Body of pancreas (tissue), 4 donors: ENCODE results near the gene CPNE5. TPM values are rescaled to one million over a fixed set of nuclear protein-coding genes. Genes with fewer than 3 reads are reported as not detected.

ENCODE experiments used
- ATAC-seq: fragments of 150-250 bp; one replicate; pipeline ENCODE4 v1.9.1; 2016
- DNase-seq, 4 donors: peaks; one replicate each; pipeline ENCODE4 v3.0.0-alpha.2; 2019
- H3K27ac ChIP-seq, 4 donors: fragments of 200-600 bp; sonication (generic); 1 replicate in 3 of 4; 2 replicates in 1 of 4; pipeline versions ENCODE4 v1.5.1 to v1.6.1; 2016 to 2019; ENCODE audit warnings: mild to moderate bottlenecking in 1 of 4, mixed read lengths in 1 of 4, moderate library complexity in 1 of 4
- H3K27me3 ChIP-seq, 2 donors: fragments of 200-600 bp; sonication (generic); one replicate each; pipeline ENCODE4 v1.6.0; 2016; ENCODE audit warnings: mild to moderate bottlenecking in 1 of 2
- H3K36me3 ChIP-seq, 2 donors: fragments of 200-600 bp; sonication (generic); replicated peaks in 1 of 2; 2 replicates each; pipeline ENCODE4 v1.5.1; 2016; ENCODE audit warnings: low read depth in 2 of 2; ENCODE audit not compliant: insufficient read depth in 1 of 2
- H3K4me1 ChIP-seq: fragments of 200-600 bp; sonication (generic); one replicate; pipeline ENCODE4 v1.6.0; 2016
- H3K4me3 ChIP-seq, 2 donors: fragments of 200-600 bp; sonication (generic); 1 replicate in 1 of 2; 2 replicates in 1 of 2; pipeline ENCODE4 v1.5.1; 2016 to 2019
- H3K9me3 ChIP-seq, 3 donors: fragments of 200-600 bp; sonication (generic); 1 replicate in 2 of 3; 2 replicates in 1 of 3; pipeline ENCODE4 v1.5.1; 2016
- POLR2A ChIP-seq, 3 donors: fragments of 450-650 bp; IDR thresholded peaks; one replicate each; pipeline ENCODE4 v1.6.1; 2016; ENCODE audit warnings: antibody characterized with exemption in 3 of 3, mild to moderate bottlenecking in 2 of 3
- WGBS, 2 donors: methylation state at CpG; one replicate each; pipeline ENCODE4 v1.1.5; 2017; 5-methylcytosine and 5-hydroxymethylcytosine counted together
- intact Hi-C: fragments of 100-400 bp; cut with DNase I; formaldehyde crosslinking; loops from one replicate; pipeline ENCODE4 v1.15.1; 2023
- total RNA-seq, 2 donors: library from RNA; depleted of rRNA; stranded (reverse); fragments of >200 nt; gene quantifications; one replicate each; pipeline ENCODE4 v1.1.0, GENCODE V29; 2016
- TF ChIP-seq, protein P1 (sequence below), 7 experiments: fragments of 450-650 bp in 4 of 7; fragments of 200-600 bp in 3 of 7; sonication (generic) in 3 of 7; IDR thresholded peaks; one replicate each; pipeline ENCODE4 v1.5.1; 2016 to 2019; ENCODE audit warnings: antibody characterized with exemption in 7 of 7

The CPNE5 gene
- total RNA-seq, 2 donors from 2014 or later = 0.78 TPM; not detected in 1

DNA sequence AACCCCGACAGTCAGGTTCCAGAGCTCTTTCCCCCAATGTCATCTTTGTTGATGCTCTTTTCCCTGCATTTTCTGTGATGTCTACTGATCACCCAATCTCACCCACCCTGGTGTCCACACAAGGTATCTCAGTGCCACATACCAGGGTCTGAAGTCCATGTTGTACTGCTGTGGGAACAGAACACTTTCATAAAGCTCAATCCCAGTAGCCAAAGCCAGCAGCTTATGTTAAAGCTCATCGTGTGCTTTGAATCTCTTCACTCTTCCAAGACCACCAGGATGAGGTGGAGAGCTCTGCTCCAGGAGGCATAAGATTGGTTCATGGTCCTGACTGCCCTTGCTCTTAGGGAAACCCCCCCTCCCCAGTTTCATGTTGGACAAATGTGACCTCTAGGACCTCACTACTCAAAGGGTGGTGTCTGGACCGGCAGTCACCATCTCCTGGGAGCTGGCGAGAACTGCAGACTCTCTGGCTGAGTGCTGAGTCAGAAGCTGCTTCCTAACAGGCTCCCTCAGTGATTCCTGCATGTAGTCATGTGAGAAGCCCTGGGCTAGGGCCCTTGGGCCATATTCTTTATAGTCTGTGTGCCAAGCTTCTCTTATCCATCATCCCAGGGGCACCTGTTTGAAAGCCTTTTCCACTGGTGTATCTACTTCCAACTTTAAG lies 13.4 kb upstream of the CPNE5 start:
- H3K27me3 ChIP-seq = no peaks in the 10 kb centered on the region
- no peak overlapping the region for H3K27ac ChIP-seq
- no peak for ATAC-seq
- no peak for TF ChIP-seq POLR2A (IDR thresholded peaks at IDR 0.05)
- TF ChIP-seq, protein P1, sequence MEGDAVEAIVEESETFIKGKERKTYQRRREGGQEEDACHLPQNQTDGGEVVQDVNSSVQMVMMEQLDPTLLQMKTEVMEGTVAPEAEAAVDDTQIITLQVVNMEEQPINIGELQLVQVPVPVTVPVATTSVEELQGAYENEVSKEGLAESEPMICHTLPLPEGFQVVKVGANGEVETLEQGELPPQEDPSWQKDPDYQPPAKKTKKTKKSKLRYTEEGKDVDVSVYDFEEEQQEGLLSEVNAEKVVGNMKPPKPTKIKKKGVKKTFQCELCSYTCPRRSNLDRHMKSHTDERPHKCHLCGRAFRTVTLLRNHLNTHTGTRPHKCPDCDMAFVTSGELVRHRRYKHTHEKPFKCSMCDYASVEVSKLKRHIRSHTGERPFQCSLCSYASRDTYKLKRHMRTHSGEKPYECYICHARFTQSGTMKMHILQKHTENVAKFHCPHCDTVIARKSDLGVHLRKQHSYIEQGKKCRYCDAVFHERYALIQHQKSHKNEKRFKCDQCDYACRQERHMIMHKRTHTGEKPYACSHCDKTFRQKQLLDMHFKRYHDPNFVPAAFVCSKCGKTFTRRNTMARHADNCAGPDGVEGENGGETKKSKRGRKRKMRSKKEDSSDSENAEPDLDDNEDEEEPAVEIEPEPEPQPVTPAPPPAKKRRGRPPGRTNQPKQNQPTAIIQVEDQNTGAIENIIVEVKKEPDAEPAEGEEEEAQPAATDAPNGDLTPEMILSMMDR (IDR thresholded peaks at IDR 0.05) = no peak
- peaks cover 0 to 5% of the 10 kb centered on the region in 2 donors for H3K36me3 ChIP-seq
- peaks cover 22% of the 10 kb centered on the region for H3K4me1 ChIP-seq
- intact Hi-C loops = loop anchor here (5.0 kb wide), 1 partner anchor 85 kb away; no protein-coding TSS in a partner anchor
- no peak for DNase-seq
- WGBS, 2 donors = 79 to 81% methylated on average over 4 of the region's 4 CpGs
- no peaks in the 10 kb centered on the region for H3K9me3 ChIP-seq
- H3K4me3 ChIP-seq = no peak overlapping the region

DNA sequence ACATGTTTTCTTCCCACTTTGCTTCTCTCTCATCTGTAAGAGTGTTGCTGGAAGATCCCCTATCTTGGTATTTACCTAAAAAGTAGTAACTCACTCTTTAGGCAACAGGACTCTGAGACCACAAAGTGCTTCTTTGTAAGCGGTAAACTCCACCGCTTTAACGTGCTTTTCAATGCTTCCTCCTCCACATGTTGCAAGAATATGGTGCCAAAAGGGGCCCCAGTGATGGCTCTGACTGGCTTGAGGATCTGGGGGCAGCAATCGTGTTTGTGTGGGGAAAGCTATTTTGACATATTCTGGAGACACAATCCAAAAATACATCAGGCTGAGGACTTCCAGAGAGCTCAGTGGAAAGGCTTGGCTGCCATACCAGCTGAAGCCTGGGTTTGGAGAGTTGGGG lies 12.4 kb upstream of the CPNE5 start:
- H3K36me3 ChIP-seq = peaks cover 0 to 5% of the 10 kb centered on the region in 2 donors
- intact Hi-C loops = loop anchor here (5.0 kb wide), 1 partner anchor 84 kb away; no protein-coding TSS in a partner anchor
- ATAC-seq (no peak), DNase-seq (no peak)
- no peak for TF ChIP-seq POLR2A (IDR thresholded peaks at IDR 0.05)
- TF ChIP-seq, protein P1 (IDR thresholded peaks at IDR 0.05) = no peak
- no peak overlapping the region for H3K27ac ChIP-seq
- H3K4me3 ChIP-seq = no peak overlapping the region
- 56 to 69% methylated on average over 4 of the region's 4 CpGs for WGBS, 2 donors
- H3K9me3 ChIP-seq = no peaks in the 10 kb centered on the region
- H3K27me3 ChIP-seq = no peaks in the 10 kb centered on the region
- H3K4me1 ChIP-seq = peaks cover 22% of the 10 kb centered on the region

DNA sequence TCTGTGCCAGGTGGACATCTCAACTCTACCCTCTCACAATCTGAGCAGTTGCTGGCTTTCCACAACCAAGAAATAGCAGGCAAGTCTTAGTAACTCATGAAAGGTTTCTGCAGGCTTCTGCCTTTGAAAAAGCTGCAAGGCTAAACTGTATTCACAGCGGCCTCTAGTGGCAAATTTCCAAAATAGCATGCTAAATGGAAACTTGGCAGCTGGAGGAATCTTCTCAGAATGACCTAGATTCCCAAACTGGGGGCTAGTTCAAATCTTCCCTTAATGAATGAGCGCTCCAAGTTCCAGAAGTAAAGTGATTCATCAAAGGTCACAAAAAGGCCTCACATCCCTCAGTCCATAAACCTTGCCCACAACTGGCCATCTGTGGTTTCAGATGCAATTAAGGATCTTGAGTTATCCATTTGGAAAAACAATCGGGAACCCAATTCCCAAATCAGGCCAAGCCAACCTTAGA lies 11.9 kb upstream of the CPNE5 start:
- H3K27me3 ChIP-seq = no peaks in the 10 kb centered on the region
- H3K36me3 ChIP-seq = peaks cover 0 to 5% of the 10 kb centered on the region in 2 donors
- DNase-seq = peak; percentile 59 to 71 (median 64)
- H3K4me1 ChIP-seq = peaks cover 17% of the 10 kb centered on the region
- 33 to 42% methylated on average over 3 of the region's 3 CpGs for WGBS, 2 donors
- no peaks in the 10 kb centered on the region for H3K9me3 ChIP-seq
- H3K4me3 ChIP-seq = no peak overlapping the region
- no peak overlapping the region for H3K27ac ChIP-seq
- intact Hi-C loops = loop anchor here (5.0 kb wide), 1 partner anchor 84 kb away; no protein-coding TSS in a partner anchor
- ATAC-seq = peak; percentile 49
- TF ChIP-seq, protein P1 (IDR thresholded peaks at IDR 0.05) = peak; percentile 31 to 88 (median 77)
- no peak for TF ChIP-seq POLR2A (IDR thresholded peaks at IDR 0.05)

DNA sequence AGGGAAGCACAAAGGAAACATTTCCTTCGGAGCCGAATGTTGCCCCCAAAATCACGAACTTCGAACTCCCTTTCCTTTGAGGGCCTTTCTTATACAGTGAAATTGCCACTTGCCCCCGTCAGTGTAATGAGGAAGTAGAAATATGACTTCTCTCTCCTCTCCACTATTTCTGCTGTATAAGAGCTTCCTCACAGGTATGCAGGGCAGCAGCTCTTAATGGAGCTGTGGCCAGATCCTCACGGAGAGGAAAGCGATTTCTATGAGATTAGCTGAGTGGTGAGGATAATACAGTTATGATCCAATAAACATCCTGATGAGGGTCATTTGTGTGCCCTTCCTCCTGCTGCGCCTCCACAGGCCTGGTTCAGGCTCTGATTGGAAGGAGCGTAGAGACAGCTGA lies 10.8 kb upstream of the CPNE5 start:
- Histone ChIP-seq H3K9me3 (no peaks in the 10 kb centered on the region), H3K27ac (no peak overlapping the region), H3K27me3 (no peaks in the 10 kb centered on the region), H3K36me3 (peaks cover 0 to 1% of the 10 kb centered on the region in 2 donors), H3K4me3 (no peak overlapping the region), H3K4me1 (peaks cover 16% of the 10 kb centered on the region)
- DNase-seq = no peak
- TF ChIP-seq POLR2A (IDR thresholded peaks at IDR 0.05) = no peak
- TF ChIP-seq, protein P1 (IDR thresholded peaks at IDR 0.05) = no peak
- ATAC-seq = no peak
- intact Hi-C loops = loop anchor here (5.0 kb wide), 1 partner anchor 83 kb away; no protein-coding TSS in a partner anchor
- 79 to 91% methylated on average over 9 of the region's 9 CpGs for WGBS, 2 donors
